Karpas-422 (cell line): Measurements from ENCODE around the gene SMCP. TPM values are rescaled to one million over a fixed set of nuclear protein-coding genes. Genes with fewer than 3 reads are reported as not detected.

Source experiments
- DNase-seq: peaks from one replicate; pipeline ENCODE4 v3.0.0-alpha.2; 2015
- H2AFZ ChIP-seq: fragments of 200-600 bp; sonication (generic); 2 replicates; pipeline ENCODE4 v1.6.1; 2014; ENCODE audit warnings: antibody characterized with exemption, low read length, mixed read lengths
- H3K27ac ChIP-seq: fragments of 200-600 bp; sonication (generic); 2 replicates; pipeline ENCODE4 v1.5.1; 2014; ENCODE audit warnings: mild to moderate bottlenecking, low read length, moderate library complexity
- H3K27me3 ChIP-seq: fragments of 200-600 bp; sonication (generic); 2 replicates; pipeline ENCODE4 v1.6.1; 2014; ENCODE audit warnings: low read length, mixed read lengths
- H3K36me3 ChIP-seq: fragments of 200-600 bp; sonication (generic); 2 replicates; pipeline ENCODE4 v1.6.1; 2014; ENCODE audit warnings: low read length, mixed read lengths; ENCODE audit not compliant: insufficient read depth
- H3K4me1 ChIP-seq: fragments of 200-600 bp; sonication (generic); 2 replicates; pipeline ENCODE4 v1.6.1; 2014; ENCODE audit warnings: mild to moderate bottlenecking, low read length, mixed read lengths
- H3K4me2 ChIP-seq: fragments of 200-600 bp; sonication (generic); 2 replicates; pipeline ENCODE4 v1.6.1; 2014; ENCODE audit warnings: low read length, low read depth, mild to moderate bottlenecking; ENCODE audit not compliant: poor library complexity, severe bottlenecking
- H3K4me3 ChIP-seq: fragments of 200-600 bp; sonication (generic); 2 replicates; pipeline ENCODE4 v1.5.1; 2014; ENCODE audit warnings: mild to moderate bottlenecking, antibody characterized with exemption, low read length, mixed read lengths
- H3K79me2 ChIP-seq: fragments of 200-600 bp; sonication (generic); 2 replicates; pipeline ENCODE4 v1.6.1; 2014; ENCODE audit warnings: mild to moderate bottlenecking, low read length, mixed read lengths
- H3K9ac ChIP-seq: fragments of 200-600 bp; sonication (generic); 2 replicates; pipeline ENCODE4 v1.6.0; 2014; ENCODE audit warnings: low read length
- H3K9me2 ChIP-seq: fragments of 200-600 bp; sonication (generic), shearing (Covaris generic); replicated peaks from 2 replicates; pipeline ENCODE4 v1.6.0; 2014; ENCODE audit warnings: mild to moderate bottlenecking, low read length, moderate library complexity; ENCODE audit not compliant: insufficient read depth
- H3K9me3 ChIP-seq: fragments of 300-700, 200-600 bp; sonication (generic); 2 replicates; pipeline ENCODE4 v1.6.1; 2014; ENCODE audit warnings: low read length, mixed read lengths
- H4K20me1 ChIP-seq: fragments of 200-600 bp; sonication (generic); 2 replicates; pipeline ENCODE4 v1.6.1; 2014; ENCODE audit warnings: mild to moderate bottlenecking, antibody characterized with exemption, low read length, low read depth; ENCODE audit not compliant: insufficient read depth
- total RNA-seq: library from RNA; depleted of rRNA; stranded (reverse); fragments of >200 nt; shearing (Covaris generic); gene quantifications from 2 replicates; pipeline ENCODE4 v1.2.3, GENCODE V29; 2014; ENCODE audit warnings: low replicate concordance

The SMCP gene
- total RNA-seq, 1 experiment from 2014 or later = not detected

GRCh38 chr1:152899883-152900282 lies 21.8 kb downstream of the SMCP start:
- Histone ChIP-seq H4K20me1 (no peaks in the 10 kb centered on the region), H2AFZ (no peak overlapping the region), H3K9ac (no peak overlapping the region), H3K27ac (no peak overlapping the region), H3K4me2 (no peak overlapping the region), H3K9me2 (no peaks in the 10 kb centered on the region), H3K4me1 (no peaks in the 10 kb centered on the region), H3K79me2 (no peaks in the 10 kb centered on the region), H3K9me3 (no peaks in the 10 kb centered on the region), H3K4me3 (no peak overlapping the region), H3K27me3 (no peaks in the 10 kb centered on the region), H3K36me3 (no peaks in the 10 kb centered on the region)
- DNase-seq = no peak

- H3K4me3 ChIP-seq = no peak overlapping the region
- no peak overlapping the region for H3K4me2 ChIP-seq
- no peaks in the 10 kb centered on the region for H4K20me1 ChIP-seq
- H3K27ac ChIP-seq = no peak overlapping the region
- H3K9me3 ChIP-seq = no peaks in the 10 kb centered on the region
- H3K4me1 ChIP-seq = no peaks in the 10 kb centered on the region
- no peak for DNase-seq
- no peaks in the 10 kb centered on the region for H3K9me2 ChIP-seq
- H2AFZ ChIP-seq = no peak overlapping the region
- H3K36me3 ChIP-seq = no peaks in the 10 kb centered on the region
- no peaks in the 10 kb centered on the region for H3K27me3 ChIP-seq
- H3K9ac ChIP-seq = no peak overlapping the region
- H3K79me2 ChIP-seq = no peaks in the 10 kb centered on the region
Observed at GRCh38 chr1:152901631-152902030, 23.5 kb downstream of the SMCP start.

GRCh38 chr1:152902636-152903035 lies 24.5 kb downstream of the SMCP start:
- Histone ChIP-seq H3K27me3 (no peaks in the 10 kb centered on the region), H2AFZ (no peak overlapping the region), H3K4me1 (no peaks in the 10 kb centered on the region), H3K9me2 (no peaks in the 10 kb centered on the region), H3K9ac (no peak overlapping the region), H3K27ac (no peak overlapping the region), H3K36me3 (no peaks in the 10 kb centered on the region), H3K4me2 (no peak overlapping the region), H3K79me2 (no peaks in the 10 kb centered on the region), H4K20me1 (no peaks in the 10 kb centered on the region), H3K4me3 (no peak overlapping the region), H3K9me3 (no peaks in the 10 kb centered on the region)
- no peak for DNase-seq

- Histone ChIP-seq H3K9me3 (no peaks in the 10 kb centered on the region), H3K79me2 (no peaks in the 10 kb centered on the region), H3K4me3 (no peak overlapping the region), H3K4me1 (no peaks in the 10 kb centered on the region), H3K27me3 (no peaks in the 10 kb centered on the region), H3K9ac (no peak overlapping the region), H3K27ac (no peak overlapping the region), H2AFZ (no peak overlapping the region), H3K4me2 (no peak overlapping the region), H4K20me1 (no peaks in the 10 kb centered on the region), H3K36me3 (no peaks in the 10 kb centered on the region), H3K9me2 (no peaks in the 10 kb centered on the region)
- no peak for DNase-seq
Observed at GRCh38 chr1:152904688-152905440, 26.7 kb downstream of the SMCP start.

GRCh38 chr1:152906023-152906565 lies 28.0 kb downstream of the SMCP start:
- H3K36me3 ChIP-seq = no peaks in the 10 kb centered on the region

GRCh38 chr1:152907686-152908601 lies 29.8 kb downstream of the SMCP start, which contains the start of gene IVL:
Gene IVL (plus strand): TSS chr1:152908546. CDS start chr1:152909798, 1,252 bp downstream.
- no peak for DNase-seq
- Histone ChIP-seq H2AFZ (no peak within 1 kb of the TSS), H3K4me3 (no peak within 1 kb of the TSS), H3K27ac (no peak within 1 kb of the TSS), H4K20me1 (no peaks in the 10 kb centered on the region), H3K9me3 (no peaks in the 10 kb centered on the region), H3K4me2 (no peak within 1 kb of the TSS), H3K27me3 (no peaks in the 10 kb centered on the region), H3K9ac (no peak within 1 kb of the TSS), H3K4me1 (no peaks in the 10 kb centered on the region), H3K9me2 (no peaks in the 10 kb centered on the region), H3K36me3 (no peaks in the 10 kb centered on the region), H3K79me2 (no peaks in the 10 kb centered on the region)

More at GRCh38 chr1:152906023-152906565, 28.0 kb downstream of the SMCP start:
- Histone ChIP-seq H3K4me1 (no peaks in the 10 kb centered on the region), H3K4me3 (no peak overlapping the region), H3K9ac (no peak overlapping the region), H2AFZ (no peak overlapping the region), H3K79me2 (no peaks in the 10 kb centered on the region), H3K4me2 (no peak overlapping the region), H3K27ac (no peak overlapping the region), H3K27me3 (no peaks in the 10 kb centered on the region), H3K9me3 (no peaks in the 10 kb centered on the region), H4K20me1 (no peaks in the 10 kb centered on the region), H3K9me2 (no peaks in the 10 kb centered on the region)
- no peak for DNase-seq

- Histone ChIP-seq H3K36me3 (no peaks in the 10 kb centered on the region), H3K9me3 (no peaks in the 10 kb centered on the region), H3K9ac (no peak overlapping the region), H3K27ac (no peak overlapping the region), H3K27me3 (no peaks in the 10 kb centered on the region), H4K20me1 (no peaks in the 10 kb centered on the region), H3K9me2 (no peaks in the 10 kb centered on the region), H3K4me1 (no peaks in the 10 kb centered on the region), H3K79me2 (no peaks in the 10 kb centered on the region), H2AFZ (no peak overlapping the region), H3K4me3 (no peak overlapping the region), H3K4me2 (no peak overlapping the region)
- DNase-seq = no peak
Observed at GRCh38 chr1:152909206-152909605, 31.1 kb downstream of the SMCP start.

GRCh38 chr1:152912471-152912870 lies 34.3 kb downstream of the SMCP start:
- H3K4me2 ChIP-seq = no peak overlapping the region
- DNase-seq = no peak
- H2AFZ ChIP-seq = no peak overlapping the region
- H3K9me3 ChIP-seq = no peaks in the 10 kb centered on the region
- no peaks in the 10 kb centered on the region for H3K27me3 ChIP-seq
- no peak overlapping the region for H3K4me3 ChIP-seq
- H3K79me2 ChIP-seq = no peaks in the 10 kb centered on the region
- no peak overlapping the region for H3K27ac ChIP-seq
- no peaks in the 10 kb centered on the region for H4K20me1 ChIP-seq
- H3K9me2 ChIP-seq = no peaks in the 10 kb centered on the region
- H3K4me1 ChIP-seq = no peaks in the 10 kb centered on the region
- no peaks in the 10 kb centered on the region for H3K36me3 ChIP-seq
- H3K9ac ChIP-seq = no peak overlapping the region
